HepG2 (cell line): Measurements from ENCODE around the gene SIK3. TPM values are rescaled to one million over a fixed set of nuclear protein-coding genes. Genes with fewer than 3 reads are reported as not detected.

Experiments
- CC2D1A ChIP-seq: sonication (generic); formaldehyde crosslinking; IDR thresholded peaks from 2 replicates; pipeline ENCODE4 v1.8.1; 2023; ENCODE audit warnings: mild to moderate bottlenecking, missing genetic modification reagents
- EP300 ChIP-seq, 3 experiments: sonication (generic) in 1 of 3; formaldehyde crosslinking in 1 of 3; IDR thresholded peaks; 2 replicates each; pipeline versions ENCODE4 v1.5.1 to v1.6.1; 2011 to 2020; ENCODE audit warnings: low read depth in 2 of 3, low read length in 2 of 3, borderline replicate concordance in 1 of 3, improper control_type of control experiment in 1 of 3, mild to moderate bottlenecking in 1 of 3, missing genetic modification reagents in 1 of 3, moderate library complexity in 1 of 3
- GZF1 ChIP-seq: sonication (generic); formaldehyde crosslinking; IDR thresholded peaks from 2 replicates; pipeline ENCODE4 v1.5.1; 2020; ENCODE audit warnings: mild to moderate bottlenecking, missing genetic modification reagents
- NAIF1 ChIP-seq: sonication (generic); formaldehyde crosslinking; IDR thresholded peaks from 2 replicates; pipeline ENCODE4 v1.5.0; 2020; ENCODE audit warnings: mild to moderate bottlenecking, missing genetic modification reagents, borderline replicate concordance
- PCBP2 ChIP-seq: fragments of 200-400 bp; formaldehyde crosslinking; optimal IDR thresholded peaks from 2 replicates; pipeline ENCODE3; 2018; ENCODE audit warnings: low read length, low read depth; ENCODE audit not compliant: poor library complexity, severe bottlenecking
- TEAD3 ChIP-seq: optimal IDR thresholded peaks from 2 replicates; pipeline ENCODE3; 2016; ENCODE audit warnings: borderline replicate concordance
- THAP11 ChIP-seq: IDR thresholded peaks from 2 replicates; pipeline ENCODE4 v1.6.1; 2016; ENCODE audit warnings: missing biosample characterization, missing genetic modification reagents
- ZBTB3 ChIP-seq: sonication (generic); formaldehyde crosslinking; IDR thresholded peaks from 2 replicates; pipeline ENCODE4 v1.4.0; 2020; ENCODE audit warnings: low read depth, mild to moderate bottlenecking, moderate library complexity, missing genetic modification reagents, borderline replicate concordance
- ZKSCAN5 ChIP-seq: sonication (generic); formaldehyde crosslinking; IDR thresholded peaks from 2 replicates; pipeline ENCODE4 v1.5.1; 2020; ENCODE audit warnings: mild to moderate bottlenecking, missing genetic modification reagents
- ZNF225 ChIP-seq: sonication (generic); formaldehyde crosslinking; IDR thresholded peaks from 2 replicates; pipeline ENCODE4 v1.4.0; 2020; ENCODE audit warnings: mild to moderate bottlenecking, missing genetic modification reagents
- ZNF543 ChIP-seq: sonication (generic); formaldehyde crosslinking; IDR thresholded peaks from 2 replicates; pipeline ENCODE4 v1.4.0; 2020; ENCODE audit warnings: mild to moderate bottlenecking, missing genetic modification reagents
- ZNF558 ChIP-seq: sonication (generic); formaldehyde crosslinking; IDR thresholded peaks from 2 replicates; pipeline ENCODE4 v1.9.0; 2022; ENCODE audit warnings: mild to moderate bottlenecking, missing genetic modification reagents, borderline replicate concordance
- ZNF652 ChIP-seq: IDR thresholded peaks from 2 replicates; pipeline ENCODE4 v1.6.1; 2016; ENCODE audit warnings: low read depth, borderline replicate concordance
- ZNF891 ChIP-seq: sonication (generic); formaldehyde crosslinking; IDR thresholded peaks from 2 replicates; pipeline ENCODE4 v1.5.0; 2020; ENCODE audit warnings: mild to moderate bottlenecking, missing genetic modification reagents
- polyA plus RNA-seq, 8 experiments: library from polyadenylated mRNA; depleted of rRNA in 3 of 8; stranded (reverse) in 7 of 8; unstranded in 1 of 8; fragments of >200 nt; fragmentation: Illumina TruSeq in 4 of 8; extraction: Trizol in 4 of 8; gene quantifications; 2 replicates each; pipeline versions ENCODE4 v1.2.1 to v1.2.3, GENCODE V29; 2011 to 2016; ENCODE audit warnings: low read depth in 4 of 8, missing spikeins in 1 of 8, mixed read lengths in 1 of 8; ENCODE audit not compliant: insufficient read depth in 1 of 8
- total RNA-seq, 5 experiments: library from RNA; depleted of rRNA; stranded (reverse); fragments of >200 nt; fragmentation: Illumina TruSeq; extraction: Trizol; gene quantifications; 2 replicates each; pipeline ENCODE4 v1.2.3, GENCODE V29; 2016; ENCODE audit warnings: low read depth in 1 of 5
- TF ChIP-seq, protein P1 (sequence below): sonication (generic); formaldehyde crosslinking; IDR thresholded peaks from 2 replicates; pipeline ENCODE4 v1.4.0; 2020; ENCODE audit warnings: missing genetic modification reagents
- TF ChIP-seq, protein P2 (sequence below): sonication (generic); formaldehyde crosslinking; IDR thresholded peaks from 2 replicates; pipeline ENCODE4 v1.4.0; 2020; ENCODE audit warnings: missing genetic modification reagents
- TF ChIP-seq, protein P3 (sequence below): sonication (generic); formaldehyde crosslinking; conservative IDR thresholded peaks from 2 replicates; pipeline ENCODE4 v1.8.0; 2022; ENCODE audit warnings: missing genetic modification reagents
- TF ChIP-seq, protein P4 (sequence below): sonication (generic); formaldehyde crosslinking; IDR thresholded peaks from 2 replicates; pipeline ENCODE4 v1.4.0; 2020; ENCODE audit warnings: missing genetic modification reagents
- TF ChIP-seq, protein P5 (sequence below): sonication (generic); formaldehyde crosslinking; IDR thresholded peaks from 2 replicates; pipeline ENCODE4 v1.8.1; 2023; ENCODE audit warnings: mild to moderate bottlenecking, missing genetic modification reagents

The SIK3 gene
- total and polyA plus RNA-seq, 2 of the 13 experiments (the other 11 are each of a cell fraction or from before 2014, with no cell fraction given): 5.7 to 9.8 TPM

DNA sequence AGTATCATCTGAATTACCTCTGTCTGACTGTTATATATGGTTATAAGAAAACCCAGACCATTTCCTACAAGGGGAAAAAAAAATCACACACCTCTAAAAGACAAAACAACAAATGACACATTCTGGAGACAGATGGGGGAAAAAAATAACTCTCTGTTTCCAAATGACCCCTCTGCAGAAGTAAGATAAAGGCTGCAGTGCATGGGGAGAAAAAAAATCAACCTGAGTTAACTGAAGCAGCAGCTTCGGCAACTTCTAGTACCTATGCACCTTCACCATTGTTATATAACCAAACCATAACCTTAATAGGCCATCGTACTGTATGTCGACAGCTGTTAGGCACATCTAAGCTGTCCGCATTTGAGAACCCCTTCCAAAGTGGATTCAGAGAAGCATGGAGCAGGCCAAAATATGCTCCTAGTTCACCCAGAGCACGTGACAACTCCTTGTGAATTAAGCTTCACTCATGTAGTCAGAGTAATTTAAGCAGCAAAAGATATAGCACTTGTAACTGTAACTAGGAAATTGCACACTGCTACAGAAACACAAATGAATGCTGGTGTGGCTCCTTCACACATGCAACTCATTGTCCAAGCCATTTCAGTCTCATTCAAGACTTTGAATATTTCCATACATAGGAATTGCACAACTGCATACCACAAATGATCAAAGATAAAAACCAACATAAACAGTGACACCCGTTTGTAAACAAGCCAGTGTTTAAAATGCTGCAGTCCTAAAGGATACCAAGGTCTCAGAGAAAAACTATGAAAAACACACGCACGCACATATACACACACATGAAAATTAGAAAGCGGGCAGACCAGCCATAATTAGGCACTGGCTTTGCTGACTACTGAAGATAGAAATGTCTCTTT is 2.7 kb downstream of the SIK3 start (continued):
- TF ChIP-seq, protein P1, sequence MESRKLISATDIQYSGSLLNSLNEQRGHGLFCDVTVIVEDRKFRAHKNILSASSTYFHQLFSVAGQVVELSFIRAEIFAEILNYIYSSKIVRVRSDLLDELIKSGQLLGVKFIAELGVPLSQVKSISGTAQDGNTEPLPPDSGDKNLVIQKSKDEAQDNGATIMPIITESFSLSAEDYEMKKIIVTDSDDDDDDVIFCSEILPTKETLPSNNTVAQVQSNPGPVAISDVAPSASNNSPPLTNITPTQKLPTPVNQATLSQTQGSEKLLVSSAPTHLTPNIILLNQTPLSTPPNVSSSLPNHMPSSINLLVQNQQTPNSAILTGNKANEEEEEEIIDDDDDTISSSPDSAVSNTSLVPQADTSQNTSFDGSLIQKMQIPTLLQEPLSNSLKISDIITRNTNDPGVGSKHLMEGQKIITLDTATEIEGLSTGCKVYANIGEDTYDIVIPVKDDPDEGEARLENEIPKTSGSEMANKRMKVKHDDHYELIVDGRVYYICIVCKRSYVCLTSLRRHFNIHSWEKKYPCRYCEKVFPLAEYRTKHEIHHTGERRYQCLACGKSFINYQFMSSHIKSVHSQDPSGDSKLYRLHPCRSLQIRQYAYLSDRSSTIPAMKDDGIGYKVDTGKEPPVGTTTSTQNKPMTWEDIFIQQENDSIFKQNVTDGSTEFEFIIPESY (CRISPR knock-in tag): no peak
- no peak for TF ChIP-seq GZF1 (CRISPR knock-in tag)
- TF ChIP-seq CC2D1A (CRISPR knock-in tag): no peak
- peak; percentile 39 to 87; a peak in 2 of 4 replicates for TF ChIP-seq EP300 (IDR thresholded peaks at IDR 0.05; ENCODE audit: low read depth in 2 of 2, low read length in 2 of 2)
- no peak; the same call in 1 of the 2 replicates for TF ChIP-seq EP300 (CRISPR knock-in tag; IDR thresholded peaks at IDR 0.05; ENCODE audit: borderline replicate concordance)
- TF ChIP-seq, protein P2, sequence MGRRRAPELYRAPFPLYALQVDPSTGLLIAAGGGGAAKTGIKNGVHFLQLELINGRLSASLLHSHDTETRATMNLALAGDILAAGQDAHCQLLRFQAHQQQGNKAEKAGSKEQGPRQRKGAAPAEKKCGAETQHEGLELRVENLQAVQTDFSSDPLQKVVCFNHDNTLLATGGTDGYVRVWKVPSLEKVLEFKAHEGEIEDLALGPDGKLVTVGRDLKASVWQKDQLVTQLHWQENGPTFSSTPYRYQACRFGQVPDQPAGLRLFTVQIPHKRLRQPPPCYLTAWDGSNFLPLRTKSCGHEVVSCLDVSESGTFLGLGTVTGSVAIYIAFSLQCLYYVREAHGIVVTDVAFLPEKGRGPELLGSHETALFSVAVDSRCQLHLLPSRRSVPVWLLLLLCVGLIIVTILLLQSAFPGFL (CRISPR knock-in tag): no peak
- no peak; the same call in 1 of the 2 replicates for TF ChIP-seq THAP11 (CRISPR knock-in tag)
- TF ChIP-seq ZBTB3: no peak
- TF ChIP-seq, protein P3, sequence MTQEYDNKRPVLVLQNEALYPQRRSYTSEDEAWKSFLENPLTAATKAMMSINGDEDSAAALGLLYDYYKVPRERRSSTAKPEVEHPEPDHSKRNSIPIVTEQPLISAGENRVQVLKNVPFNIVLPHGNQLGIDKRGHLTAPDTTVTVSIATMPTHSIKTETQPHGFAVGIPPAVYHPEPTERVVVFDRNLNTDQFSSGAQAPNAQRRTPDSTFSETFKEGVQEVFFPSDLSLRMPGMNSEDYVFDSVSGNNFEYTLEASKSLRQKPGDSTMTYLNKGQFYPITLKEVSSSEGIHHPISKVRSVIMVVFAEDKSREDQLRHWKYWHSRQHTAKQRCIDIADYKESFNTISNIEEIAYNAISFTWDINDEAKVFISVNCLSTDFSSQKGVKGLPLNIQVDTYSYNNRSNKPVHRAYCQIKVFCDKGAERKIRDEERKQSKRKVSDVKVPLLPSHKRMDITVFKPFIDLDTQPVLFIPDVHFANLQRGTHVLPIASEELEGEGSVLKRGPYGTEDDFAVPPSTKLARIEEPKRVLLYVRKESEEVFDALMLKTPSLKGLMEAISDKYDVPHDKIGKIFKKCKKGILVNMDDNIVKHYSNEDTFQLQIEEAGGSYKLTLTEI (CRISPR knock-in tag): no peak
- TF ChIP-seq, protein P4, sequence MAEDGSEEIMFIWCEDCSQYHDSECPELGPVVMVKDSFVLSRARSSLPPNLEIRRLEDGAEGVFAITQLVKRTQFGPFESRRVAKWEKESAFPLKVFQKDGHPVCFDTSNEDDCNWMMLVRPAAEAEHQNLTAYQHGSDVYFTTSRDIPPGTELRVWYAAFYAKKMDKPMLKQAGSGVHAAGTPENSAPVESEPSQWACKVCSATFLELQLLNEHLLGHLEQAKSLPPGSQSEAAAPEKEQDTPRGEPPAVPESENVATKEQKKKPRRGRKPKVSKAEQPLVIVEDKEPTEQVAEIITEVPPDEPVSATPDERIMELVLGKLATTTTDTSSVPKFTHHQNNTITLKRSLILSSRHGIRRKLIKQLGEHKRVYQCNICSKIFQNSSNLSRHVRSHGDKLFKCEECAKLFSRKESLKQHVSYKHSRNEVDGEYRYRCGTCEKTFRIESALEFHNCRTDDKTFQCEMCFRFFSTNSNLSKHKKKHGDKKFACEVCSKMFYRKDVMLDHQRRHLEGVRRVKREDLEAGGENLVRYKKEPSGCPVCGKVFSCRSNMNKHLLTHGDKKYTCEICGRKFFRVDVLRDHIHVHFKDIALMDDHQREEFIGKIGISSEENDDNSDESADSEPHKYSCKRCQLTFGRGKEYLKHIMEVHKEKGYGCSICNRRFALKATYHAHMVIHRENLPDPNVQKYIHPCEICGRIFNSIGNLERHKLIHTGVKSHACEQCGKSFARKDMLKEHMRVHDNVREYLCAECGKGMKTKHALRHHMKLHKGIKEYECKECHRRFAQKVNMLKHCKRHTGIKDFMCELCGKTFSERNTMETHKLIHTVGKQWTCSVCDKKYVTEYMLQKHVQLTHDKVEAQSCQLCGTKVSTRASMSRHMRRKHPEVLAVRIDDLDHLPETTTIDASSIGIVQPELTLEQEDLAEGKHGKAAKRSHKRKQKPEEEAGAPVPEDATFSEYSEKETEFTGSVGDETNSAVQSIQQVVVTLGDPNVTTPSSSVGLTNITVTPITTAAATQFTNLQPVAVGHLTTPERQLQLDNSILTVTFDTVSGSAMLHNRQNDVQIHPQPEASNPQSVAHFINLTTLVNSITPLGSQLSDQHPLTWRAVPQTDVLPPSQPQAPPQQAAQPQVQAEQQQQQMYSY (CRISPR knock-in tag): no peak
- TF ChIP-seq ZNF558 (CRISPR knock-in tag): no peak
- TF ChIP-seq NAIF1: no peak
- no peak for TF ChIP-seq ZNF652 (CRISPR knock-in tag)
- no peak for TF ChIP-seq ZKSCAN5 (CRISPR knock-in tag)
- TF ChIP-seq, protein P5, sequence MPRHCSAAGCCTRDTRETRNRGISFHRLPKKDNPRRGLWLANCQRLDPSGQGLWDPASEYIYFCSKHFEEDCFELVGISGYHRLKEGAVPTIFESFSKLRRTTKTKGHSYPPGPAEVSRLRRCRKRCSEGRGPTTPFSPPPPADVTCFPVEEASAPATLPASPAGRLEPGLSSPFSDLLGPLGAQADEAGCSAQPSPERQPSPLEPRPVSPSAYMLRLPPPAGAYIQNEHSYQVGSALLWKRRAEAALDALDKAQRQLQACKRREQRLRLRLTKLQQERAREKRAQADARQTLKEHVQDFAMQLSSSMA (CRISPR knock-in tag): no peak
- TF ChIP-seq ZNF891 (CRISPR knock-in tag): no peak
- TF ChIP-seq TEAD3 (CRISPR knock-in tag): peak; percentile 87
- no peak for TF ChIP-seq ZNF543 (CRISPR knock-in tag)
- TF ChIP-seq ZNF225 (CRISPR knock-in tag): no peak
- TF ChIP-seq PCBP2: no peak
